Superior temporal gyrus (tissue), 1 donor: ENCODE data around the gene MED16.

Source experiments
- DNase-seq: peaks from one replicate; pipeline ENCODE4 v3.0.0-alpha.2; 2016; ENCODE audit errors: extremely low spot score

The MED16 gene

GRCh38 chr19:927780-928401, 34.9 kb upstream of the MED16 start:
- DNase-seq, result no peak

- no peak for DNase-seq
Measured at GRCh38 chr19:927351-927779, 34.4 kb upstream of the MED16 start.

GRCh38 chr19:926589-927350, 33.8 kb upstream of the MED16 start:
- no peak for DNase-seq

DNA sequence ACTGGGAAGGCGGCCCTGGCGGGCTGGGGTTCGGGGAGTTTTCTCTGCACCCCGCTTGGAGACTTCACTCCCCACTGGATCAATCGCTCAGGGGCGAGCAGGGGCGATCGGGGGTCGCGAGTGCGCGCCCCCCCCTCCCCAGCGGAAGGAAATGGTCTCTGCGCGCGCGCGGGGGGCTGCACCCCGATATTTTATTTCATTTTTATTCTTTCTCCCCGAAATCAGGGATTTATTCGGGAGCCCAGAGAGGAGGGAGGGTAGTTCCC, 33.3 kb upstream of the MED16 start:
- no peak for DNase-seq

DNA sequence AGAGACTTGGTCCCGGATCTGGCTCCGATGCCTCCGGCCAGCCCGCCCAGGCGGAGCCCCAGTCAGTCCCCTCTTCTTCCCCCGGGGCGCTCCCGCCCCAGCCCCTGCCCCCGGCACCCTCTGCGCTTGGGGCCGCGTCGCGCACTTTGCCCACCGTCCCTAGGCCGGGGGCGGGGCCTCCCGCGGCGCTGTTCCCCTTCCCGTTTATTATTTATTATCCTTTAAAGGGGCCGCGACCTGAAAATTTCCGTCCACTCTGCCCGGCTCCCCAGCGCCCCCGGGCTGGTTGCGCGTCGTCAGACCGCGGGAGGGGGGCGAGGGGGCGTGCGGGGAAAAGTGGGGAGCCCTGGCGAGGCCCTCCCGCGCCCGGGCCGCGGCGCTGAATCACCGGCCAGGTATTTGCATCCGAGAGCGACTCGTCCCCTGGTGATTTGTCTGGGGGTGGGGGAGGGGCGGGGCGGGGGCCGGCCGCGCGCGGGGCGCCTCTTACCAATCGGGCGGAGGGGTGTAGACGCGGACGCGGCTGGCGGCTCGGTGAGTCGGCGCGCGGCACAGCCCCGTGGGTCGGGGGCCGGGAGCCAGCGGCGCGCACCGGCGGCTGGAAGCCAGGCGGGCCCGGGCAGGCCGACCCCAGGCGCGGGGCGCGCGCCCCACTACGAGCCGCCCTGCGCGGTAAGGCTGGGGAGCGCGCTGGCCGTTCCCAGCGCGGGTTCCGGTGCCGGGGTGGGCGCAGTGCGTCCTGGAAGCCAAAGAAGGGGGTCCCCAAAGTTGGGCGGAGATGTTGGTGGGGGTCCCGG, 32.7 kb upstream of the MED16 start, which contains the start of gene ARID3A:
Gene ARID3A, plus strand, starts transcription at position 510 of the 797 bp plus-strand sequence. CDS start 3,494 bp downstream, outside the sequence.
- peak; percentile 84 for DNase-seq

DNA sequence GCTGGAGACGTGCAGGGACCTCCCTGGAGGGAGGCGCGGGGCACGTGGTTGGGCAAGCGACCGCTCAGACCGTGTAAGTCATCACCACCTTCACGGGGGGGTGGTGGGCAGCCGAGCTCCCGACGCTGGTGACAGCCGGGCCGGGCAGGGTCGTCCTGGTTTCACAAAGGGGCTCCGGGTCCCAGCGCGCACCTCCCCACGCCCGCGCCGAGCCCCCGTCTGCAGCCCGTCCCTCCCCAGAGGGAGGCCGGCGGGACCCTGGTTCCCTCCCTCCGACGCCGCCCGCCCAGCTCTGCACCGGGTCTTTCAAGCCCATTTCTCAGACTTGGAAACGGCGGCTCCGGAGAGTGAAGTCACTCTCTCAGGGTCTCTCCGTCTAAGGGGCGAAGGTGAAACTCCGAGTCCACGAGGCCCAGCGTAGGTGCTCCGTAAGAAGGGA, 32.1 kb upstream of the MED16 start:
- no peak for DNase-seq

DNA sequence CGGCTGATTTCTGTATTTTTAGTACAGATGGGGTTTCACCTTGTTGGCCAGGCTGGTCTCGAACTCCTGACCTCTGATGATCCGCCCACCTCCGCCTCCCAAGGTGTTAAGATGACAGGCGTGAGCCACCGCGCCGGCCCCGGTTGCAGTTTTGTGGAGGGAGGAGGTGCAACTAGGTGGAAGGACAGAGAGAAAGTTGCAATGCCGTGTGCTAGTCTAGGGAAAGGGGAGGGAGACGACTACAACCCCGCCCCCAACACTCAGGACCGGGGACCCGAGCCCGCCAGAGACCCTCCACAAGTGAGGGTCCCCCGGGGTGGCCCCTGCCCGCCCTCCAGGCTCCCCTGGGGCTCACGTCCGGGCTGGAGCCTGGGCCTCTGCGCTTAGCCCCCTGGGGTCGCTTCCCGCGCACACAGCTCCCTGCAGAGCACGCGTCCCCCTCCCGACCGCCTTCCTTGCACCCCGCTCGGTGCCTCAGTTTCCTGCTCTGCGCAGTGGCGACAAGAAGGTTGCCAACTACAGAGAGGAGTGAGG, 31.6 kb upstream of the MED16 start:
- DNase-seq, result no peak

- no peak for DNase-seq
Measured at GRCh38 chr19:920051-920864, 27.3 kb upstream of the MED16 start.

- DNase-seq, result no peak
Measured at GRCh38 chr19:919199-920050, 26.4 kb upstream of the MED16 start.

DNA sequence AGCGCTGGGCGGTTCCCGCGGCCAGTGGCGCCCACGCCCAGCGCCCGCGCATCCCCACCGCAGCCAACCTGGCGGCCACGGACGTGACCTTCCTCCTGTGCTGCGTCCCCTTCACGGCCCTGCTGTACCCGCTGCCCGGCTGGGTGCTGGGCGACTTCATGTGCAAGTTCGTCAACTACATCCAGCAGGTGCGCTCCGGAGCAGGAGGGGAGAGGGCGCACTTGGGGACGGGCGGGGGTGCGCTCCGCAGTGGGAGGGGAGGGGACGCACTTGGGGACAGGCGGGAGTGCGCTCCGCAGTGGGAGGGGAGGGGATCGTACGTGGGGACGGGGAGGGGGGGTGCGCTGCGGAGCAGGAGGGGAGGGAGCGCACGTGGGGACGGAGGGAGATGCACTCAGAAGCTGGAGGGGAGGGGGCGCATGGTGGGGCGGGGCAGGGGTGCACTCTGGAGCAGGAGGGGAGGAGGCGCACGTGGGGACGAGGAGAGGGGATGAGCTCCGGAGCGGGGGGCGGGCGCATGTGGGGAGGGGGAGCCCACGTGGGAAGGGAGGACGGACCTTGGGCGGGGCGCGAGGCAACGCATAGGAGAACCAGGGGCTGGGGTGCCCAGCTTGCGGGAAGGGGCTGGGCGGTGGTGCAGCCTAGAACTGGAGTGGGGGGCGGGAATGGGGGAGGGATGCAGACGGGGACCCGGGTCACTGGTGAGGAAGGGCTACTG, 25.7 kb upstream of the MED16 start:
- DNase-seq, result no peak

- no peak for DNase-seq
Measured at GRCh38 chr19:918152-918437, 25.1 kb upstream of the MED16 start.

- DNase-seq, result no peak
Measured at GRCh38 chr19:917323-918151, 24.6 kb upstream of the MED16 start, which contains the start of gene KISS1R. KISS1R (plus strand) TSS chr19:917333; CDS start chr19:917503, 170 bp downstream.

GRCh38 chr19:916645-917322, 23.8 kb upstream of the MED16 start:
- no peak for DNase-seq

DNA sequence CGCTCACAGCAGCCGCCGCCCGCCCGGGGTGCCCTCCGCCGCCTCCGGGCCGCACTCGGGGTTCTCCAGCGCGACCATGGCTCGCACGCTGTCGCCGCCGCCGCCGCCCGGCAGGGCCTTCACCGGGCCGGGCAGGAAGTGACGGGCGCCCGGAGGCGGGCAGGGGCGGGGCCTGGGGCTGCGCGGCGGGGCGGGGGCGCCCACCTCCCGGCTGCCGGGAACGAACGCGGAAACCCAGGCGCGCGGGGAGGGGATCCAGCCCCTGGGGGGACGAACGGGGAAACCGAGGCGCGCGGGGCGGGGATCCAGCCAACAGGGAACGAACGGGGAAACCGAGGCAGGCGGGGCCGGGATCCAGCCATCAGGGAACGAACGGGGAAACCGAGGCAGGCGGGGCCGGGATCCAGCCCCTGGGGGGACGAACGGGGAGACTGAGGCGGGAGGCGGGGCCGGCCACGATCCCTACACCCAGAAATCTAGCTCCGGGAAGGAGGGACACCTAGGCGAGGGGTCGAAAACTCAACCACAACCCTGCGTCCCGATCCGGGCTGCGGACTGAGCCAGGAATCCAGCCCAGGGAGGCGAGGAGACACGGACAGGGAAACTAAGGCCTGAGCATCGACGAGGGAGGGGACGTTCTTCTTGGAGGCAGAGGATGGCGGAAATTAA, 20.2 kb upstream of the MED16 start, which contains the start of gene R3HDM4:
Gene R3HDM4, minus strand, starts transcription at position 140 of the 669 bp plus-strand sequence. Its CDS starts 62 bp downstream, at position 78.
- DNase-seq, result peak; percentile 46

DNA sequence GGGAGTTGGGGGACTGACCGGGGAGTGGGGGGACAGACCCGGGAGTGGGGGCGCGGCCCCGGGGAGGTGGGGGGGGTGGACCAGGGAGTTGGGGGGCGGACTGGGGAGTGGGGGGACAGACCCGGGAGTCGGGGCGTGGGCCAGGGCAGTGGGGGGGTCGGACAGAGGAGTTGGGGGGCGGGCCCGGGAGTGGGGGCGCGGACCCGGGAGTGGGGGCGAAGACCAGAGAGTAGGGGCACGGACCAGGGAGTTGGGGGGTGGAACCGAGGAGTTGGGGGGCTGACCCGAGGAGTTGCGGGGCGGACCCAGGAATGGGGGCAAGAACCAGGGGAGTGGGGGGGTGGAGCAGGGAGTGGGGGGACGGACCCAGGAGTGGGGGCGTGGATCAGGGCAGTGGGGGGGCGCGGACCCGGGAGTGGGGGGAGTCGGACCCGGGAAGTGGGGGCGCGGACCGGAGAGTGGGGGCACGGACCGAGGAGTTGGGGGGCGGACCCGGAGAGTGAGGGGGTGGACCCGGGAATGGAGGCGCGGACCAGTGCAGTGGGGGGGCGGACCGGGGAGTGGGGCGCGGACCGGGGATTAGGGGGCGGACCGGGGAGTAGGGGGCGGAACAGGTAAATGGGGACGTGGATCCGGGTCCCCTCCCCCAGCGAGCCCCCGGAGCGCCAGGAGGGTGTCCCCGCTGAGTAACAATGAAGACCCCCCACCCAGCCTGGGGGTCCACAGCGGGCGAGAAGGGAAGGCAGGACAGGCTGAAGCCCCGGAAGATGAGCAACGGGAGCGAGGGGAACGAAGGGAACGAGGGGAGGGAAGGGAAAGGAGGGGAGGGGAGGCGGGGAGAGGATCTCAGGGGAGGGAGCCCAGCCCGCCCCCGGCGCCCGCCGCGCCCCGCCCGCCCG, 19.4 kb upstream of the MED16 start:
- DNase-seq, result no peak

DNA sequence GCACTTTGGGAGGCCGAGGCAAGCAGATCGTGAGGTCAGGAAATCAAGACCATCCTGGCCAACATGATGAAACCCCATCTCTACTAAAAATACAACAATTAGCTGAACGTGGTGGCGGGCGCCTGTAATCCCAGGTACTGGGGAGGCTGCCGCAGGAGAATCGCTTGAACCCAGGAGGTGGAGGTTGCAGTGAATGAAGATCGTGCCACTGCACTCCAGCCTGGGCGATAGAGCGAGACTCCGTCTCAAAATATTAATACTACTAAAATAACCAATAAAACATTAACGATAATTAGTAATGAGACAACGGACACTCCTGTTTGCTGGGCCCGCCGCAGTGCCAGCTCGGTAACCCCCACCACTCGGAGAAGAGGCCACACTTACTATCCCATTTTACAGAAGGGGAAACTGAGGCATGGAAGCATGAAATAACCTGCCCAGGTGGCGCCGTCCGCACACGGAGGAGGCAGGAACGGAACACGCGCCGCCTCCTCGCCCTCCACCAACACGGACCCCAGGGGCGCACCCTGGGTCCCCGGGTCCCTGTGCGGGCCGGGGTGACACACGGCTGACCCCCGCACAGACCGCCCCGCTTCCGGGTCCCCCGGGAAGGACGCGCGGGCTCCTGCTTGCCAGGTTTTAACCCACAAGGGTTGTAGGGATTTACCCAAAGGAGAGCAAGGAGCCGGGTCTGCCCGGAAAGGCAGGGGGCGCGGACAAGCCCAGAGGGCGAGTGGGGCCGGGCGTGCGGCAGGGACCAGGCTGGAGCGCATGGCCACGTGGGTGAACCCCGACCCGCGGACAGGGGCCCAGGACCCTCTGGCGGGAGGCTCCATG, 18.4 kb upstream of the MED16 start:
- no peak for DNase-seq
